SK-N-SH treated with all-trans-retinoic acid at 6 μM for 48 hours (cell line): ENCODE results near the gene SMARCC2.

ENCODE experiments used
- ATAC-seq: fragments of 200-7000 bp; cut with Tn5 transposase; 3 replicates; pipeline ENCODE4 v1.9.1; 2020; ENCODE audit warnings: mild to moderate bottlenecking, moderate library complexity
- ARNTL ChIP-seq: fragments of 450-650 bp; formaldehyde crosslinking; IDR thresholded peaks from 2 replicates; pipeline ENCODE4 v1.5.0; 2020; ENCODE audit warnings: low read depth, mild to moderate bottlenecking, moderate library complexity, borderline replicate concordance
- BACH2 ChIP-seq: fragments of 250-450 bp; sonication (Bioruptor Pico); IDR thresholded peaks from 2 replicates; pipeline ENCODE4 v1.9.0; 2021; ENCODE audit warnings: mild to moderate bottlenecking, borderline replicate concordance
- CSDC2 ChIP-seq: fragments of 250-450 bp; sonication (Bioruptor Pico); IDR thresholded peaks from 2 replicates; pipeline ENCODE4 v1.5.0; 2020; ENCODE audit warnings: mild to moderate bottlenecking, moderate library complexity
- ESRRG ChIP-seq: fragments of 250-450 bp; sonication (Bioruptor Pico); IDR thresholded peaks from 2 replicates; pipeline ENCODE4 v1.6.1; 2021; ENCODE audit warnings: mild to moderate bottlenecking
- ISL1 ChIP-seq: fragments of 250-450 bp; sonication (Bioruptor Pico); IDR thresholded peaks from 2 replicates; pipeline ENCODE4 v2.1.2; 2022; ENCODE audit warnings: mild to moderate bottlenecking, moderate library complexity
- PATZ1 ChIP-seq: fragments of 250-450 bp; sonication (Bioruptor Pico); IDR thresholded peaks from 2 replicates; pipeline ENCODE4 v1.8.0; 2020; ENCODE audit warnings: mild to moderate bottlenecking, moderate library complexity, borderline replicate concordance
- POU6F1 ChIP-seq: fragments of 250-450 bp; sonication (Bioruptor Pico); IDR thresholded peaks from 2 replicates; pipeline ENCODE4 v1.8.0; 2021; ENCODE audit warnings: low read depth, mild to moderate bottlenecking, moderate library complexity, borderline replicate concordance
- PPARA ChIP-seq: fragments of 250-450 bp; sonication (Bioruptor Pico); IDR thresholded peaks from 2 replicates; pipeline ENCODE4 v1.5.0; 2020; ENCODE audit warnings: mild to moderate bottlenecking, borderline replicate concordance
- RARB ChIP-seq: fragments of 250-450 bp; sonication (Bioruptor Pico); IDR thresholded peaks from 2 replicates; pipeline ENCODE4 v1.8.0; 2021; ENCODE audit warnings: mild to moderate bottlenecking, moderate library complexity
- TCF4 ChIP-seq: fragments of 250-450 bp; sonication (Bioruptor Pico); IDR thresholded peaks from 2 replicates; pipeline ENCODE4 v1.8.0; 2021; ENCODE audit warnings: mild to moderate bottlenecking, moderate library complexity, borderline replicate concordance
- TOX ChIP-seq: fragments of 250-450 bp; sonication (Bioruptor Pico); IDR thresholded peaks from 2 replicates; pipeline ENCODE4 v1.8.0; 2021; ENCODE audit warnings: mild to moderate bottlenecking, moderate library complexity, borderline replicate concordance
- ZC3H10 ChIP-seq: fragments of 250-450 bp; sonication (Bioruptor Pico); IDR thresholded peaks from 2 replicates; pipeline ENCODE4 v1.5.1; 2021; ENCODE audit warnings: mild to moderate bottlenecking, moderate library complexity
- ZFP3 ChIP-seq: fragments of 250-450 bp; sonication (Bioruptor Pico); IDR thresholded peaks from 2 replicates; pipeline ENCODE4 v1.5.0; 2020; ENCODE audit warnings: mild to moderate bottlenecking, moderate library complexity
- ZFP30 ChIP-seq: fragments of 450-650 bp; formaldehyde crosslinking; IDR thresholded peaks from 2 replicates; pipeline ENCODE4 v1.5.0; 2022; ENCODE audit warnings: mild to moderate bottlenecking, moderate library complexity
- ZNF70 ChIP-seq: fragments of 450-650 bp; formaldehyde crosslinking; IDR thresholded peaks from 2 replicates; pipeline ENCODE4 v1.5.0; 2020; ENCODE audit warnings: mild to moderate bottlenecking, moderate library complexity
- ZNF8 ChIP-seq: fragments of 450-650 bp; formaldehyde crosslinking; IDR thresholded peaks from 2 replicates; pipeline ENCODE4 v1.5.0; 2020; ENCODE audit warnings: mild to moderate bottlenecking, moderate library complexity
- TF ChIP-seq, protein P1 (sequence below): fragments of 250-450 bp; sonication (Bioruptor Pico); IDR thresholded peaks from 2 replicates; pipeline ENCODE4 v1.5.1; 2021; ENCODE audit warnings: mild to moderate bottlenecking, moderate library complexity

The SMARCC2 gene

GRCh38 chr12:56162468-56163290 lies 26.6 kb downstream of the SMARCC2 start:
- ATAC-seq: no peak
- TF ChIP-seq RARB (CRISPR knock-in tag) (0 out of 2 replicates have a peak, but pooled peaks have one; percentile 21), ZC3H10 (CRISPR knock-in tag) (no peak), TOX (CRISPR knock-in tag) (no peak), CSDC2 (CRISPR knock-in tag) (no peak), ISL1 (no peak), POU6F1 (CRISPR knock-in tag) (no peak), PPARA (CRISPR knock-in tag) (no peak), ZFP30 (no peak)

DNA sequence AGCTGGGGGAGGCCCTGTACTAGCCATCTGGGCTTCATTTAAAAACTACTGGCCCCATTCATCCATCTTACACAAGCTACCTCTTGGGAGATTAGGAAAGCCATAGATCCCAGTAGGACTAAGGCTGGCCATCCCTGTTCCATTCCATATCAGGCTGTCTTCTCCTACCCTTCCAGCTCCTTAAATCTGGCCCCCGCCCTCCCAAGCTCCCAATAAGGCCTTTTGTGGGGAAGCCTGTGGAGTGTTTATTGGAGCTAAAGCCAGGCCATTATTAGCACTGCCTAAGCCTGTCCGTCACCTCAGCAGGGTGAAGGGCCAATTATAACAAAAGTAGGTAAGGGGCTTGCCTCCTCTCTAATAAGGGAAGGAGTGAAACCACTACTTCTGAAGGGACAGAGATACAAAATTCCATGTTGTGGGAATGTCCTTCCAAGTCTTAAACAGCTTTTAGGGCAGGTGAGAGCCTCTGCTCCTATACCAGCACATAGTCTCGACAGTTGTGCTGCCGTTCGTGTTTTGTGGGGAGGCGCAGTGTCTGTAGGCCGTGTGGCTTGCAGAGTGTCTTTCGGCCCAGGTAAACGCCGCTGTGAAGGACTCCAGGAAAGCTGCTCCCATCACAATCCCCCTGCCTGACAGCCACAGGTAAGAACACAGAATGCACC lies 27.5 kb downstream of the SMARCC2 start:
- no peak for ATAC-seq
- TF ChIP-seq ZNF70 (CRISPR knock-in tag) (no peak), ZFP30 (no peak), ARNTL (CRISPR knock-in tag) (no peak), PATZ1 (CRISPR knock-in tag) (no peak), BACH2 (no peak), ESRRG (CRISPR knock-in tag) (no peak), POU6F1 (CRISPR knock-in tag) (no peak), CSDC2 (CRISPR knock-in tag) (no peak), TCF4 (CRISPR knock-in tag) (no peak), ZFP3 (no peak), ZC3H10 (CRISPR knock-in tag) (no peak)

DNA sequence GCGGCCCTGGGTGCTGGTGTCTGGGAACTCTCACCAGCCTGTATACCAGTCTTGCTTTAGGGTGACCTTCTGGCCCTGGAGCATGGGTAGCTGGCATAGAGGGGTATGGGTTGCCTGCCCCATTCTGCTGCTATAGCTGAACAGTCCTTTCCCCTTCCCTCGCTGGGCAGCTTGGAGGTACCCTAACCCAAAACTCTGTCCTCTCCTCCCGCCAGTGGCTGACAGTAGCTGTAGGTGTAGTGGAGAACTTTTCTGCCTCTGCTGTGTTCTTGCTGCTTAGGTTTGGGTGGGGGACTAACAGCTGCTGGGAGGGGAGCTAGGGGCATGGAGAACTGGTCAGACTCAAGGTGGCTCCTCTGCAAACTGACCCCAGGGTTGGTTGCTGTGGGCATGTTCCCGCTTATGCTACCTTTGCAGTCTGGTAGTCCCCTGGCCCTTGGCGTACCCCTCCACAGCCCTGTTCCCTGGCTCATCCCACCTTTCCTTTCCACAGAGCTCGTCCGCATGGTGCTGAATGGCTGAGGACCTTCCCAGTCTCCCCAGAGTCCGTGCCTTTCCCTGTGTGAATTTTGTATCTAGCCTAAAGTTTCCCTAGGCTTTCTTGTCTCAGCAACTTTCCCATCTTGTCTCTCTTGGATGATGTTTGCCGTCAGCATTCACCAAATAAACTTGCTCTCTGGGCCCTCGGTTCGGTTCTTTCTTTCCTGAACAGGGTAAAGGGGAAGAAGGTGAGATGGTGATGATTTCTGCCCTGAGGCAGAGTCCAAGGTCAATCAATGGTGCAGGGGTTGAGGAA lies 28.2 kb downstream of the SMARCC2 start:
- TF ChIP-seq ESRRG (CRISPR knock-in tag) (no peak), BACH2 (no peak), ZNF8 (CRISPR knock-in tag) (no peak)
- TF ChIP-seq, protein P1, sequence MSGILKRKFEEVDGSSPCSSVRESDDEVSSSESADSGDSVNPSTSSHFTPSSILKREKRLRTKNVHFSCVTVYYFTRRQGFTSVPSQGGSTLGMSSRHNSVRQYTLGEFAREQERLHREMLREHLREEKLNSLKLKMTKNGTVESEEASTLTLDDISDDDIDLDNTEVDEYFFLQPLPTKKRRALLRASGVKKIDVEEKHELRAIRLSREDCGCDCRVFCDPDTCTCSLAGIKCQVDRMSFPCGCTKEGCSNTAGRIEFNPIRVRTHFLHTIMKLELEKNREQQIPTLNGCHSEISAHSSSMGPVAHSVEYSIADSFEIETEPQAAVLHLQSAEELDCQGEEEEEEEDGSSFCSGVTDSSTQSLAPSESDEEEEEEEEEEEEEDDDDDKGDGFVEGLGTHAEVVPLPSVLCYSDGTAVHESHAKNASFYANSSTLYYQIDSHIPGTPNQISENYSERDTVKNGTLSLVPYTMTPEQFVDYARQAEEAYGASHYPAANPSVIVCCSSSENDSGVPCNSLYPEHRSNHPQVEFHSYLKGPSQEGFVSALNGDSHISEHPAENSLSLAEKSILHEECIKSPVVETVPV: no peak
- no peak for ATAC-seq

- TF ChIP-seq ISL1 (no peak), RARB (CRISPR knock-in tag) (0 out of 2 replicates have a peak, but pooled peaks have one; percentile 18)
- ATAC-seq: no peak
Observed at GRCh38 chr12:56160193-56160763, 29.0 kb downstream of the SMARCC2 start.
